B cell (primary cell): ENCODE data around the gene TMED5. TPM values are rescaled to one million over a fixed set of nuclear protein-coding genes. Genes with fewer than 3 reads are reported as not detected.

Experiments
- ATAC-seq: fragments of 200-7000 bp; cut with Tn5 transposase; one replicate; pipeline ENCODE4 v1.10.0; 2021; ENCODE audit warnings: low read depth, mild to moderate bottlenecking, moderate number of reproducible peaks, moderate library complexity
- CTCF ChIA-PET: fragments of 350-600 bp; sonication (Branson Sonifier 250); formaldehyde crosslinking; loops from one replicate; lab custom pipeline; 2021; ENCODE audit warnings: antibody characterized with exemption, inconsistent platforms; lab: Charles Lee
- POLR2A ChIA-PET: fragments of 350-600 bp; sonication (Branson Sonifier 250); formaldehyde crosslinking; loops from one replicate; lab custom pipeline; 2021; ENCODE audit warnings: antibody characterized with exemption; lab: Charles Lee
- DNase-seq: peaks from one replicate; pipeline ENCODE4 v3.0.0; 2013
- H2AFZ ChIP-seq: 2 replicates; pipeline ENCODE4 v1.6.1; 2012; ENCODE audit warnings: mild to moderate bottlenecking, low read depth, low read length; ENCODE audit not compliant: insufficient read depth, poor library complexity, severe bottlenecking
- H3K27ac ChIP-seq, 2 donors: 1 replicate in 1 of 2; 2 replicates in 1 of 2; pipeline ENCODE4 v1.5.1; 2012 to 2013; ENCODE audit warnings: low read length in 2 of 2, mild to moderate bottlenecking in 2 of 2, moderate library complexity in 1 of 2
- H3K27me3 ChIP-seq, 4 experiments: fragments of 200-600 bp in 1 of 4; sonication (generic) in 1 of 4; replicated peaks in 1 of 4; 1 replicate in 2 of 4; 2 replicates in 2 of 4; pipeline versions ENCODE4 v1.6.1 to v1.7.0; 2013 to 2016; ENCODE audit warnings: low read length in 3 of 4, mild to moderate bottlenecking in 2 of 4, mixed read lengths in 1 of 4, moderate library complexity in 1 of 4; ENCODE audit not compliant: insufficient read depth in 4 of 4, control insufficient read depth in 3 of 4; ENCODE audit errors: control extremely low read depth in 1 of 4
- H3K36me3 ChIP-seq, 2 experiments: replicated peaks in 1 of 2; 1 replicate in 1 of 2; 2 replicates in 1 of 2; pipeline versions ENCODE4 v1.6.1 to v1.7.1; 2013; ENCODE audit warnings: low read length in 1 of 2; ENCODE audit not compliant: insufficient read depth in 2 of 2, control insufficient read depth in 1 of 2; ENCODE audit errors: control extremely low read depth in 1 of 2, extremely low read depth in 1 of 2
- H3K4me1 ChIP-seq, 2 donors: fragments of 200-600 bp in 1 of 2; sonication (generic) in 1 of 2; 1 replicate in 1 of 2; 2 replicates in 1 of 2; pipeline versions ENCODE4 v1.5.1 to v1.6.1; 2013 to 2017; ENCODE audit warnings: low read length in 2 of 2; ENCODE audit not compliant: control insufficient read depth in 2 of 2, insufficient read depth in 2 of 2
- H3K4me2 ChIP-seq: replicated peaks from 2 replicates; pipeline ENCODE3; 2012; ENCODE audit warnings: mild to moderate bottlenecking, low read depth, low read length; ENCODE audit not compliant: poor library complexity, severe bottlenecking
- H3K4me3 ChIP-seq, 5 experiments: fragments of 200-600 bp in 1 of 5; sonication (generic) in 1 of 5; 1 replicate in 3 of 5; 2 replicates in 2 of 5; pipeline versions ENCODE4 v1.5.1 to v1.7.0; 2011 to 2016; ENCODE audit warnings: low read length in 4 of 5, mild to moderate bottlenecking in 4 of 5, low read depth in 2 of 5, control low read depth in 1 of 5, moderate library complexity in 1 of 5; ENCODE audit not compliant: insufficient read depth in 1 of 5; ENCODE audit errors: control extremely low read depth in 1 of 5, extremely low read depth in 1 of 5
- H3K79me2 ChIP-seq: fragments of 200-600 bp; sonication (generic); one replicate; pipeline ENCODE4 v1.6.0; 2016; ENCODE audit warnings: low read length; ENCODE audit not compliant: control insufficient read depth, insufficient read depth
- H3K9ac ChIP-seq: fragments of 200-600 bp; sonication (generic); 2 replicates; pipeline ENCODE4 v1.6.1; 2017; ENCODE audit warnings: mild to moderate bottlenecking, low read length, moderate library complexity
- H3K9me3 ChIP-seq, 3 donors: one replicate each; pipeline versions ENCODE4 v1.6.1 to v1.7.1; 2013; ENCODE audit warnings: low read length in 2 of 3; ENCODE audit not compliant: control insufficient read depth in 2 of 3, insufficient read depth in 1 of 3; ENCODE audit errors: control extremely low read depth in 1 of 3
- H4K20me1 ChIP-seq: 2 replicates; pipeline ENCODE4 v1.6.0; 2012; ENCODE audit warnings: mild to moderate bottlenecking, low read length; ENCODE audit not compliant: insufficient read depth, control insufficient read depth, poor library complexity, severe bottlenecking
- H3K27ac Mint-ChIP-seq: one replicate; pipeline ENCODE4 v1.8.0; 2021; ENCODE audit warnings: mixed read lengths
- H3K27me3 Mint-ChIP-seq: one replicate; pipeline ENCODE4 v1.8.0; 2021; ENCODE audit warnings: mixed read lengths
- H3K4me1 Mint-ChIP-seq: one replicate; pipeline ENCODE4 v1.8.0; 2021; ENCODE audit warnings: mixed read lengths
- H3K4me3 Mint-ChIP-seq: one replicate; pipeline ENCODE4 v1.8.0; 2021; ENCODE audit warnings: mixed read lengths
- H3K9me3 Mint-ChIP-seq: one replicate; pipeline ENCODE4 v1.8.0; 2022; ENCODE audit warnings: mixed read lengths; ENCODE audit not compliant: insufficient read depth
- EZH2 ChIP-seq: IDR thresholded peaks from 2 replicates; pipeline ENCODE4 v1.6.1; 2012; ENCODE audit warnings: borderline replicate concordance, low read depth, mild to moderate bottlenecking, moderate library complexity, low read length; ENCODE audit not compliant: insufficient read depth, poor library complexity, severe bottlenecking
- WGBS: methylation state at CpG from one replicate; pipeline ENCODE4 v1.1.5; 2013; ENCODE audit warnings: missing lambda C conversion rate; ENCODE audit not compliant: insufficient coverage; 5-methylcytosine and 5-hydroxymethylcytosine counted together
- intact Hi-C: fragments of 100-400 bp; cut with micrococcal nuclease; formaldehyde crosslinking; loops from one replicate; pipeline ENCODE4 v1.10.0; 2022
- polyA minus RNA-seq: library from RNA; depleted of rRNA, polyadenylated mRNA; stranded (reverse); fragments of >200 nt; gene quantifications from 2 replicates; pipeline ENCODE4 v1.2.3, GENCODE V29; 2012
- polyA plus RNA-seq: library from polyadenylated mRNA; depleted of rRNA; stranded (reverse); fragments of >200 nt; gene quantifications from 2 replicates; pipeline ENCODE4 v1.2.3, GENCODE V29; 2012
- total RNA-seq, 2 donors: library from RNA; stranded (reverse); fragments of 120-200 nt in 1 of 2; gene quantifications; 1 replicate in 1 of 2; 2 replicates in 1 of 2; pipeline versions ENCODE4 v1.2.3 to v1.2.4, GENCODE V29; 2013 to 2022
- TF ChIP-seq, protein P1 (sequence below): fragments of 200-600 bp; IDR thresholded peaks from one replicate; pipeline ENCODE4 v1.8.0; 2022; ENCODE audit warnings: antibody characterized with exemption, mild to moderate bottlenecking

Gene TMED5
- total RNA-seq (46.1 and 50.7 TPM in 2 replicates), polyA plus RNA-seq (23.7 and 37.9 TPM in 2 replicates), polyA minus RNA-seq (50.8 and 66.9 TPM in 2 replicates)
- 51.0 TPM for total RNA-seq (2013)

DNA sequence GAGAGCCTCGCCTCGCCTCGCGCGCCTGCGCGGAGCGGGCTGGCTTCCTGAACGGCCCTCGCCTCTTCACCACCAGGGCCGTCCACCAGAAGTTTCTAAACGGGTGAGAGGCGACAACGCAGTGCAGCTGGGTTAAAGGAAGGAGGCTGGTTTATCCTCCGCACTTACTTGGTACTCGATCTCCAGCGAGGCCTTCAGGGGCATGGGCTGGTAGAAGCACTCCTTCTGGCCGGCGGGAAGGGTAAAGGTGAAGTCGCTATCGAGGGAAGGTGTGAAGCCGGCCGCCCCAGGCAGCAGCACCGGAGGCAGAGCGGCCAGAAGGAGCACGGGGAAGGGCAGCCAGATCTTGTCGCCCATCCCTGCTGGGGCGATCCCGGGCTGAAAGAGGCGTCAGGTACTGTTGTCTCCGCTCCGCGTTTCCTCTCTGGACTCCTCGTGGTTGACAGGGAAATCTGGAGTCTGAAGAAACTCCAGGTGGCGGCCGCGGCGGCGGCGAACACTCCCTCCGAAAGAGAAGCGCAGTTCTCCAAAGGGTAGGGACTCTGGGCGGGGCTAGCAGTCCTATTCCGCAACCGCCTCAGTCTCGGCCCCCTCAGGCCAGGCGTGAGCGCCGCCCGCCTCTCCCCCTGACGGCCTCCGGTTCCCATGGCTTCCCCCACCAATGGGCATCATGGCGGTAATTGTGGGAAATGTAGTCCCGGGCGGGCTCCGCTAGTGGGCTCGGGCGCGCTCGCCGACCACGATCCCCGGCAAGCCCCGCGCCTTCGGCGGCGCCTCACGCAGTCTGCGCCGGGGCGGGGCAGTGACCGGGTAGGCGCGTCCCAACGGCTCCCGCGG lies at the start of gene TMED5:
TMED5 (minus strand) TSS at position 528 of the 837 bp plus-strand sequence; CDS start at position 357, 171 bp downstream.
- Histone ChIP-seq H3K27me3 (no peaks in the 10 kb centered on the region), H4K20me1 (peaks cover 39% of the 10 kb centered on the region), H3K4me2 (peak within 1 kb of the TSS; percentile 80), H3K9ac (peak within 1 kb of the TSS; percentile 89), H2AFZ (peak within 1 kb of the TSS; percentile 88), H3K27ac (peak within 1 kb of the TSS; percentile 95 to 96), H3K79me2 (peaks cover 50% of the 10 kb centered on the region), H3K4me3 (peak within 1 kb of the TSS; percentile 81 to 98 (median 97)), H3K4me1 (peaks cover 27 to 35% of the 10 kb centered on the region in 2 donors), H3K36me3 (no peaks in the 10 kb centered on the region), H3K9me3 (no peaks in the 10 kb centered on the region)
- ChIA-PET POLR2A (no interaction called here), CTCF (no interaction called here)
- peak; percentile 85 for ATAC-seq
- no peaks in the 10 kb centered on the region for H3K27me3 Mint-ChIP-seq
- peak; percentile 97 for DNase-seq
- peaks cover 34% of the 10 kb centered on the region for H3K4me1 Mint-ChIP-seq
- no peaks in the 10 kb centered on the region for H3K9me3 Mint-ChIP-seq
- TF ChIP-seq, protein P1, sequence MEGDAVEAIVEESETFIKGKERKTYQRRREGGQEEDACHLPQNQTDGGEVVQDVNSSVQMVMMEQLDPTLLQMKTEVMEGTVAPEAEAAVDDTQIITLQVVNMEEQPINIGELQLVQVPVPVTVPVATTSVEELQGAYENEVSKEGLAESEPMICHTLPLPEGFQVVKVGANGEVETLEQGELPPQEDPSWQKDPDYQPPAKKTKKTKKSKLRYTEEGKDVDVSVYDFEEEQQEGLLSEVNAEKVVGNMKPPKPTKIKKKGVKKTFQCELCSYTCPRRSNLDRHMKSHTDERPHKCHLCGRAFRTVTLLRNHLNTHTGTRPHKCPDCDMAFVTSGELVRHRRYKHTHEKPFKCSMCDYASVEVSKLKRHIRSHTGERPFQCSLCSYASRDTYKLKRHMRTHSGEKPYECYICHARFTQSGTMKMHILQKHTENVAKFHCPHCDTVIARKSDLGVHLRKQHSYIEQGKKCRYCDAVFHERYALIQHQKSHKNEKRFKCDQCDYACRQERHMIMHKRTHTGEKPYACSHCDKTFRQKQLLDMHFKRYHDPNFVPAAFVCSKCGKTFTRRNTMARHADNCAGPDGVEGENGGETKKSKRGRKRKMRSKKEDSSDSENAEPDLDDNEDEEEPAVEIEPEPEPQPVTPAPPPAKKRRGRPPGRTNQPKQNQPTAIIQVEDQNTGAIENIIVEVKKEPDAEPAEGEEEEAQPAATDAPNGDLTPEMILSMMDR, result peak; percentile 24
- TF ChIP-seq EZH2, result no peak
- peak within 1 kb of the TSS; percentile 93 for H3K27ac Mint-ChIP-seq
- under 1% methylated on average over 76 of the region's 78 CpGs for WGBS
- peak within 1 kb of the TSS; percentile 90 for H3K4me3 Mint-ChIP-seq
- intact Hi-C loops, result loop anchor here (1.0 to 10.0 kb wide), 9 partner anchors 39 to 1892 kb away; partner anchors contain the start of genes ABCD3, ALG14, DIPK1A and DNTTIP2
